NCI-H1694 treated with DMSO at 0.1 percent for 48 hours (cell line): ENCODE results near the gene DUSP3.
A peak's percentile ranks its signal among the peaks of the same experiment; 100 is the strongest.

Experiments
- DNase-seq: peaks from one replicate; lab custom pipeline; 2025; lab: John Stamatoyannopoulos, UW

DUSP3 gene

DNA sequence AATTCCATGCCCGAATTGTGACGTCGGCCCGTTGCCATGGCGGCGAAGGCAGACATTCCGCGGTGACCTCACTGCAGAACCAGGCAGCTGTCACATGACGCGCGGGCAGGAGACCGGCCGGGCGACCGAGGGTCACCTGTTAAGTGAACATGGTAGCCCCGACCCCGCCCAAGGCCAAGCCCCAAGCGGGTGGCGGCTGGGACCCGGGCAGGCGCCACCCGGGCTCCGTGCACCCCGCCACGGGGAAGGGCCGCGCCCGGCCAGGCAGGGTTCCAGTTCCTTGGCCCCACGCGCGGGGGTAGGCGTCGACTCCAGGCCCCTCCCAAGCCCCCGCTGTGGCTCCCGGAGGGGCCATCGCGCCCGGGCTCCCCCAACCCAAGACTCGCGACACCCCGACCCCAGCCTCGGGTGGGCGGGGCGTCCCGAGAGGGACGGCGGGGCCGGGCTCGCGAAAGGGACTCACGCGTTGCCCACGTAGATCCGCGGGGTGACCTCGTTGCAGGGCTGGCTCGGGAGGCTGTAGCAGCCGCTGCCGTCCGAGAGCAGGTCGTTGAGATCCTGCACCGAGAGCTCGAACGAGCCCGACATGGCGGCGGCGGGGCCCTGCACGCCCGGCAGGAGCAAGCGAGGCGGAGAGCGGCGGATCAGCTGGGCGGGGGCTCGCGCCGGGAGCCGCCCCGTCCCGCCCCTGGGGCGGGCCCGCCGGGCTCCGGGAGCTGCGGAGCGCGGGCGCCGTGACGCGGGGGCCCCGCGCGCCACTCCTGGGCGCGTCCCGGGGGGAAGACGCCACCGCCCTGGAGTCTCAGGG, at the start of gene DUSP3:
Gene DUSP3, minus strand, starts transcription at position 641 of the 808 bp plus-strand sequence. Its CDS starts 53 bp downstream, at position 588.
- DNase-seq = peak; percentile 43

- DNase-seq = no peak
Measured at GRCh38 chr17:43827596-43827995, 48.8 kb upstream of the DUSP3 start.

DNA sequence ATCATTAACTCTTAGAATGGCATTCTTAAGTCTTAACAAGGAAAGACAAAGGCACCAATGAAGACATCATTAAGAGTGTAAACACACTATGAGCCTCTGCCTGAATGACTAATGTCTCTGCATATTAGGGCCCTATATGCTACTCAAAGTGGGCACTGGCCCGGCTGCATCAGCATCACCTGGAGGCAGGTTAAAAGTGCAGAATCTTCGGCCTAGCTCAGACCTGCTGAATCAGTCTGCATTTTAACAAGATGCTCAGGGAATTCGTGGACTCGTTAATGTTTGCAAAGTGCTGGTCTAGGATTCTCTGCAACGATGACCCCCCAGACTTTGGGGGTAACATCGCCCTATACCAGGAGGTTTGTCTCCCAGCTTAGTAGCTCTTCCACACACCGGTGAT, 47.4 kb upstream of the DUSP3 start:
- no peak for DNase-seq

DNA sequence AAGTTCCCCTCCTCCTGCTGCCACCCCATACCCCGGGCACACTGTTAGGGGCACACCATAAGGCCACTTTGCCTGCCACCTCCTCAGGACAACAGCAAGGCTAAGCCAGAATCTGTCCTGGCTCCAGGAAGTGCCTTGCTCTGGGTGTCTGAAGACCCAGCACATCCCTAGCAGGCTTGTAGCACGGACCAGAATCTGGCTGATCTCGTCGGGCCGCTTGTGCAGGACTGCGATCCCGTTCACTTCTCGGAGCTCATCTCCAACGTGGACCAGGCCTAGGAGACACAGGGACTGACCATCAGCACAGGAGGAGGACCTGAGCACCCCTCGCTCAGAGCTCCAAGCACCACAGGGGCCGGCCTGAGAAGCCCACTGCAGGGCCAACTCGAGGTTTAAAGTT, 46.8 kb upstream of the DUSP3 start:
- DNase-seq = no peak

DNA sequence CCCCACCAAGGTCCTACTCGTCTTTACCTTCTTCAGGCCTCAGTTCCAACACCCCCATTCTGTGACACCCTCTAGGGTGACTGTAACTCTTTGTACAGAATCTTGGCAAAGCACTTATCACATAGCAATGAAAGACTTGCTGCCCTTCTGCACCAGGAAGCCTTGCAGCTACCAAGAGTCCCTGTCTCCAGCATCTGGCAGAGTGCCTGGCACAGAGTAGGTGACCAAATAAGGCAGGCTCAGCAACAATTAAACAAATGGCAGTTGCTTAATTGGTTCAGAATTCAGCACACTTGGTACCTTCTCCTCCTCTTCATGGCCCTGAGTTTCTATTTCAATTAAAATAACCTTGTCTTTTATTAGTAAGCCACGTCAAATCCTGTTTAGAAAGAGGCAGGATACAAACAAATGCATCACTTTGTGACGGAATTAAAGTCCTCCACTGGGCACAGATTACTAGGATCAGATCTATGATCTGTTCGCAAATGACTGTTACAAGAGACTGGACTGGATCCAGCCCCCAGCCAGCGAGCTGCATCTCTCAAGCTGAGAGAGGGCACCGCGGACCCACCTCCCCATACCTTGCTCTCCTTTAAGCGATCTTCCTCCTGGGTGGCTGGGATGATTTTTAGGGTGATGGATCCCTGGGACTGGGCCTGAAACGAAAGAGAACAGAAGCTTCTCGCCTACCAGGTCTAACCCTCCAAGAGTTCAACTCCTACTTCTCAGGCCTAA, 44.7 kb upstream of the DUSP3 start:
- no peak for DNase-seq

DNA sequence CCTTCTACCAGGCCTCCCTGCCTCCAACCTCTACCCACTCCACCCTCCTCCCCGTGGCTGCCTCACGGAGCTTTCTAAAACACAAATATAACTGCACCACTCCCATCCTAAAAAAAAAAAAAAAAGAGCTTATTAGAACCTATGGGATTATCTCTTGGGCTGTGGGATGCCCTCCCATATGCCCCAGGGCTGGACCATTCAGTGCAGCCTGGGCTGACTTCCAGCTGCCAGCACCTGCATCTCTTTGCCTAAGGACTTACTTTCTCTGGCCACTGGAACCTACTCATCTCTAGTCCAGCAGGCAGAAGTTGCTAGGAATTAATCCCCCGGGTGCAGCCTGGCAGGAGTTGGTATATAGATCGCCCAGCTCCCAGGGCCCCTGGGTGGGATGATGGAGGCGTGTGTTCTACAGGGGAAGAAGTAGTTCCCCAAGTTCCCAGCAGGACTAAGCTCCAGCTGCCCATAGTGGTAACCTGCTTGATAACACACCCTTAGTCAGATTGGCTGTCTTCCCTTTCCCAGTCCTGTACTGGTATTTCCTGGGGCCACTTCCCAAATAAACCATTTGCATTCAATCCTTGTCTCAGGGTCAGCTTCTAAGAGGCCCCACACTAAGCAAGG, 43.9 kb upstream of the DUSP3 start:
- DNase-seq = no peak

DNA sequence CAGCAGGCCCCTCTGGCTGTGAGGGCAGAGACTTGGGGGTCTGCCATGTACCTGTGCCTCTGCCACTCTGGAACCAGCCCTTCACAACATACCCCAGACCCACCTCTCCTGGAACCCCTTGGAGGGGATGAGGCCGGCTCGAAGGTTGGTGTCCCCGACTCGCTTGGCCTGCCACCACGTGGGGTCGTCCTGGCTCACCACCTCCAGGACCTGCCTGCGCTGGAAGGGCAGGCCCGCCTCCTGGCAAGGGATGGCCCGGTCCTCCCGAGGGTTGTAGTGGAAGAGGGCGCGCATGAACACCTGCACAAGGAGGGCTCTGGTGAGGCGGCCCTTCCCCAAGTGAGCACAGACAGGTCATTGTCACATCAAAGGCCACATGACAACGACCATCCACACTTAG, 42.0 kb upstream of the DUSP3 start:
- no peak for DNase-seq

GRCh38 chr17:43818966-43819365, 40.2 kb upstream of the DUSP3 start:
- no peak for DNase-seq

- no peak for DNase-seq
Measured at GRCh38 chr17:43817826-43818225, 39.0 kb upstream of the DUSP3 start.

- DNase-seq = no peak
Measured at GRCh38 chr17:43816336-43817320, 37.9 kb upstream of the DUSP3 start.

DNA sequence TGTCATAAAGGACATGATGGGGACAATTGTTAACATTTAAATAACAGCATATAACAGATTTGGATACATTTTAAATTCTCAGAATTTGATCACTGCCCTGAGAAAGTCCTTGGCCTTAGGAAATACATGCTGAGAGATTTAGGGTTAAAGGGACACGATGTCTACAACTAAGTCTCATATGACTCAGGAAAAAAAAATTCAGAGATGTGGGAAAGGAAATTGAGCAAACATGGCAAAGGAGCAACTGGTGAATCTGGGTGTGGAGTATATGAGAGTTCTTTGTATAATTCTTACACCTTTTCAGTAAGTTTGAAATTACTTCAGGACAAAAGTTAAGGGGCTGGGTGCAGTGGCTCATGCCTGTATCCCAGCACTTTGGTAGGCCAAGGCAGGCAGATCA, 35.9 kb upstream of the DUSP3 start:
- DNase-seq = no peak

GRCh38 chr17:43814026-43814425, 35.2 kb upstream of the DUSP3 start:
- no peak for DNase-seq

DNA sequence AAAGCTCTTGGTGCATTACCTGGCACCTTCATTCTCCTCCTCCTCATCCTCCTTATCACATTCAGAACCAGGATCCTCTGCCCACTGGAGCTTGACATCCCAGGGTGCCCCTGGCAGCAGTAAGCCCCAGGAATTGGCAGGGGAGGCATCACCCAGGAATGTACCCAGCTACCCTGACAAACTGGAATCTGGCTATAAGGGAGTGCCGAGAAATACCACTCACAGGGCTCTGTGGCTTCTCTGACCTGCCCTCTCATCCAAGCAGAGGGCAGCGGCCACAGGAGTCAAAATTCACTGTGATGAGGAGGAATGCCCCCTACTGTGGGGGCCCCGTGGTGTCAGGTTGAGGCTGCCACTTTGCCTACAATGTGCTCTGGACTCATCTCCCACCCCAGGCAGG, 34.6 kb upstream of the DUSP3 start:
- no peak for DNase-seq

DNA sequence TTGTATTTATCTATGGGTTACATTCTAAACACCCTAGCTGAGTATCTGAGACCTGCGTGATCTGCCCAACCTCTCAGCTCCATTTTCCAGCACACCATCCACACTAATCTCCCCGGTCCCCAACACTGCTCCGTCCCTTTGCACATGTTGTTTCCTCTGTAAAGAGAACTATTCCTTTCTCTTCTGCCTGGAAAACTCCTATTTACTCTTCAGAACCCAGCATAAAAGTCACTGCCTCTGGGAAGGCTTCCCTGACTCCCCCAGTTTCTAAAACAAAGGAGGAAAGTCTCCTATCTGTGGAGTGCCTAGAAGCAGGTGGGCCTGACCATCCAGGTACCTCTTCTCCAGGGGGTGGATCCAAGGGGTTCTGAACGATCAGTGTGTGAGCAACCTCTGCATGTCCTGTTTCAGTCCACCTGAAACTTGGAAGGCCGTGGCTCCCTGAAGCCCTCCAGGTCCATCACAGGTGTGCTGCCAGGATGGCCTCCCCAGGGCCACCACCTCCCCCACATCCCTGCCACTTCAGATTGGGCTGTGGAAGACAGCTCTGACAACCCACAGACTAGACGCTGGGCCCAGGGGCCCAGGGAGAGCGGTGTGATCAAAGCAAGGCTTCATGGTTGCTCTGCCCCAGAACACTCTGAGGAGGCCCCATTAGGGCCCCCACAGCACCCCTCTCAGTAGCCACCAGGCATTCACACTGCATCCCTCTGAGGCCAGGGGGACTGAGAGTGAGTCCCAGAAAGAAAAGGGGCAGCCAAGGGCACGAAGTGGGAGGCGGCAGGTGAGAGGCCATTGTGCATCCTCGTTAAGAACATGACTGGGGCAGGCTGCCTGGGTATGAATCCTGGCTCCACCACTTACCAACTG, 33.9 kb upstream of the DUSP3 start:
- no peak for DNase-seq

DNA sequence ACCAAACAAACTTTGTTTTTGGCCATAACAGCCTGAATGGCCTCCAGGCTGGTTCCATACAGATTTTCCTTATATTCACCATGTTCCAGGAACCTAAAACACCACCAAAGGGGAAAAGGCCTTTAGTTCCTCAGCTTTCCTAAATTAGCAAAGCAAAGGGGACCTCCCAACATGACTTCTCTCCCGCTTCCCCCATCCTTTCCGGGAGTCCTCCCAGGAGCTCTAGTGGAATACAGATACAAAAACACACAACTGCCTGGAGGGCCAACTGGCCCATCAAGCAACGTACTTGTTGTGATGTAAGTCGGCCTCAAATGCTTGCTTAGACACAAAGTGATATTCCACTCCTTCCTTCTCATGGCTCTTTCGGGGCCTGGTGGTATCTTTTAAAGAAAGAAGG, 32.0 kb upstream of the DUSP3 start:
- DNase-seq = no peak

DNA sequence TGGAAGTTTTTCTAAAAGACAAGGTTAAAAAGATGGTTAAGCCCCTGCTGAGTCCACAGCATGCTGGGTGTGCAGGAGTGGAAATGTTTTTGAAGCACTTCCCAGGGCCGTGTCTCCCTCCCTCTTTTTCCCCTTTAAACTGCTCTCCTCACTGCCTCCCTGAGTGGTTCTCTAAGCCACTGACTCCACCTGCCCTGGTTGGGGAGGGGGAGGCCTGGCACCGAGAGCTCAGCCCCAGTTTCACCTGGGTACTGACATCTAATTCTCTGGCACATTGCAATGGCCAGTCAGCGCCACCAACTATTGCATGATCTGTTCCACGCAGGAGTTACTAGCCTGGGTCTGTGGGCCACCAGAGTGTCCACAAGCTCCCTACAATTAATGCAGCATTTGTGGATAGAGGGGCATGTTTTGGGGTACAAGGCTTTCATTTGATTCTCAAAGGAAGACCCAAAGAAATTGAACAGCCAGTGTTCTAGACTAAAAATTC, 31.5 kb upstream of the DUSP3 start:
- DNase-seq = no peak

GRCh38 chr17:43809121-43809520, 30.3 kb upstream of the DUSP3 start:
- DNase-seq = no peak

GRCh38 chr17:43808076-43808475, 29.3 kb upstream of the DUSP3 start:
- no peak for DNase-seq

DNA sequence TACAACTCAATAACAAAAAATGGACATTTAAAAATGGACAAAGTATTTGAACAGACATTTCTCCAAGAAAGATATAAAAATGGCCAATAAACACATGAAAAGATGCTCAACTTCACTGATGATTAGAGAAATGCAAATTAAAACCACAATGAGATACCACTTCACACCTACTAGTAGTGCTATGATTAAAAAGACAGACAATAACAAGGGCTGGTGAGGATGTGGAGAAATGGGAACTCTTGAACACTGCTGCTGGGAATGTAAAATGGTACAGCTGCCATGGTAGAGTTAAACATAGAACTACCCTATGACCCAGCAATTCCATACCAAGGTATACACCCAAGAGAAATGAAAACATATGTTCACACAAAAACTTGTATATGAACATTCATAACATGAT, 26.3 kb upstream of the DUSP3 start:
- no peak for DNase-seq

GRCh38 chr17:43803758-43804157, 25.0 kb upstream of the DUSP3 start:
- no peak for DNase-seq

DNA sequence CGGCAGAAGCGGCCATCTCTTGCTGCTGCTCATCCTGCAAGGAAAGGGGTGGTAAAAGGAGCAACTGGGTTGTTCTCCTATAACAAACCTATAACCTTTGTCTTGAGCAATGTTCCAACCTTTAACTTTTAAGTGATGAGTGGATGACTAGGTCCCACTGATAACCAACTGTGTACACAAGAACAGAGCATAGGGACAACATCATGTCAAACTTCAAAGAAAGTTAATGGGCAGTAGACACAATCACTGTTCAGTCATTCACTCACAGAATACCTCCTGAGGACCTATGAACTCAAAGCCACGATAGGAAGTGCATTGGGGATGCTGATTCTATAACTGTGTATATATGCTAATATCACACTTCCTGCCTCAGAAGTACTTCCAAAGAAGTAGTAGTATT, 23.1 kb upstream of the DUSP3 start:
- no peak for DNase-seq
